Fibroblast of the aortic adventitia (primary cell): ENCODE results near the gene RHBDL1. TPM values are rescaled to one million over a fixed set of nuclear protein-coding genes. Genes with fewer than 3 reads are reported as not detected.

Source experiments
- DNase-seq: peaks from one replicate; pipeline ENCODE4 v3.0.0-alpha.2; 2010; ENCODE audit warnings: low read depth
- H3K4me3 ChIP-seq: 2 replicates; pipeline ENCODE4 v1.5.1; 2011; ENCODE audit warnings: low read depth, mild to moderate bottlenecking, control low read depth, low read length, moderate library complexity
- CTCF ChIP-seq: IDR thresholded peaks from 2 replicates; pipeline ENCODE4 v1.5.1; 2011; ENCODE audit warnings: mild to moderate bottlenecking, low read length, control low read depth, inconsistent platforms; ENCODE audit not compliant: insufficient read depth
- total RNA-seq: library from RNA; depleted of rRNA; stranded (reverse); fragments of >200 nt; gene quantifications from 2 replicates; pipeline ENCODE4 v1.2.3, GENCODE V29; 2012; ENCODE audit warnings: low replicate concordance

Gene RHBDL1
- total RNA-seq = 1.6 and 3.2 TPM in 2 replicates

DNA sequence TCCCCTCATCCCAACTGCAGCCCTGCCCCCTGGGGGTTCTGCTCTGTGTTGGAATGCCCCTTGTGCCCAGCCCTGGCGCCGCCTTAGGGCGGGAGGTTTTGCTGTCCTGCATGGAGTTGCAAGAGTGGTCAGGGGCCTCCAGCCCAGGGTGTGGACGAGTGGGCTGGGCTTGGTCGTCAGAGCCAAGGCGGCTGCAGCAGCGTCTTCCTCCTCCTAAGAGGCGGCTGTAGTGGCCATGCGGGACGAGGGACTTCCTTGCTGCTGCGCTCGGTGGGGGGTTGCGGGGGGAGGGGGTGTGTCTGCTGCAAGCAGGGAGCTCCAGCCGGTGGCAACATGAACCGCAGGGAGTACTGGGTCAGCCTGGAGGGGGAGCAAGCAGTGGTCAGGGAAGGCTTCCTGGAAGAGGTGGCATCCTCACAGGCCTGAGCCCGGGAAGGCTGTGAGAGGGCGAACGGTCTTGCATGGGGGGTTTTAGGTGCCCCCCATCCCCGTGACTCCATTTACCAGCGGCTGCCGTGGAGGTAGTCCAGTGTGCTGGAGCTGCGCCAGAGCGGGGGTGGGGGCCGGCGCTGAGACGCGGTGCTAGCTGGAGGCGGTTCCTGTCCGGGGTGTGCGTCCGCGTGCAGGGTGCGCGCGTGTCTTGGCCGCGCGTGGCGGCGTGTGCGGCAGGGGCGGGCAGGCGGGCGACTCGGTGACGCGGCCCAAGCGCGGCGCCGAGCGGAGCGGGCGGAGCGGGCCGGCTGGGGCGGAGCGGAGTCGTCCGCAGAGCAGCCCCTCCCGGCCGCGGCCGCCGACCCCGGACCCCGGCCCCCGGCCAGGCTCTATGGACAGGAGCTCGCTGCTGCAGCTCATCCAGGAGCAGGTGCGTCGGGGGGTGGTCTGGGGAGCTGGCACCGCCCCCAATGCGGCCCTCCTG, at the start of gene RHBDL1:
TSS of gene RHBDL1 (plus strand) at position 704 of the 916 bp plus-strand sequence. CDS start at position 824, 120 bp downstream.
- DNase-seq = peak; percentile 6
- TF ChIP-seq CTCF = no peak
- peak within 1 kb of the TSS; percentile 53 for H3K4me3 ChIP-seq

GRCh38 chr16:625977-626765, 49.3 kb upstream of the RHBDL1 start:
- DNase-seq = no peak
- TF ChIP-seq CTCF = no peak
- no peak overlapping the region for H3K4me3 ChIP-seq

DNA sequence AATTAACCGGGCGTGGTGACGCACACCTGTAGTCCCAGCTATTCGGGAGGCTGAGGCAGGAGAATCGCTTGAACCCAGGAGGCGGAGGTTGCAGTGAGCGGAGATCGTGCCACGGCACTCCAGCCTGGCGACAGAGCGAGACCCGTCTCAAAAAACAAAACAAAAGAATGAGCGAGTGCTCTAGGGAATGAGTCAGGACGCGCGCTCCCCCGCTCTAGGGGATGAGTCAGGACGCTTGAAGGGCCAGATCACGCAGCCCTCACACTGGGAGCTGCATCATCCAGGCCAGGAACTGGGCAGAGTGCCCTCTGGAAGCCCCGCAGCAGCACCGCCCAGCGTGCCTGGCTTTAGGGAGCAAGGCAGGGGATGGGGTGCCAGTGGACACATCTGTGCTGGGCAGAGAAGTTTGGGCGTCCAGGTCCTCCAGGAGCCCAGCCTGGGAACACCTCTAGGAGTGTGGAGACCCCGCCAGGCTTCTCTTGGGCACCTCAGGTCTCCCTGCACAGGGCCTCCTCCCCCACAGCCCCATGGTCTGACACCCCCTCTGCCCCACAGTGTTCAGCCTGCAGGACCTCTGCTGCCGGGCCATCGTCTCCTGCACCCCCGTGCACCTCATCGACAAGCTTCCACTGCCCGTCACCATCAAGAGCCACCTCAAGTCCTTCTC, 48.6 kb upstream of the RHBDL1 start:
- no peak overlapping the region for H3K4me3 ChIP-seq
- TF ChIP-seq CTCF = no peak

GRCh38 chr16:627454-628239, 47.8 kb upstream of the RHBDL1 start:
- peak; percentile 18 for DNase-seq
- TF ChIP-seq CTCF = no peak
- H3K4me3 ChIP-seq = no peak overlapping the region

More for the DNA sequence above, 48.6 kb upstream of the RHBDL1 start:
- DNase-seq = peak; percentile 96

DNA sequence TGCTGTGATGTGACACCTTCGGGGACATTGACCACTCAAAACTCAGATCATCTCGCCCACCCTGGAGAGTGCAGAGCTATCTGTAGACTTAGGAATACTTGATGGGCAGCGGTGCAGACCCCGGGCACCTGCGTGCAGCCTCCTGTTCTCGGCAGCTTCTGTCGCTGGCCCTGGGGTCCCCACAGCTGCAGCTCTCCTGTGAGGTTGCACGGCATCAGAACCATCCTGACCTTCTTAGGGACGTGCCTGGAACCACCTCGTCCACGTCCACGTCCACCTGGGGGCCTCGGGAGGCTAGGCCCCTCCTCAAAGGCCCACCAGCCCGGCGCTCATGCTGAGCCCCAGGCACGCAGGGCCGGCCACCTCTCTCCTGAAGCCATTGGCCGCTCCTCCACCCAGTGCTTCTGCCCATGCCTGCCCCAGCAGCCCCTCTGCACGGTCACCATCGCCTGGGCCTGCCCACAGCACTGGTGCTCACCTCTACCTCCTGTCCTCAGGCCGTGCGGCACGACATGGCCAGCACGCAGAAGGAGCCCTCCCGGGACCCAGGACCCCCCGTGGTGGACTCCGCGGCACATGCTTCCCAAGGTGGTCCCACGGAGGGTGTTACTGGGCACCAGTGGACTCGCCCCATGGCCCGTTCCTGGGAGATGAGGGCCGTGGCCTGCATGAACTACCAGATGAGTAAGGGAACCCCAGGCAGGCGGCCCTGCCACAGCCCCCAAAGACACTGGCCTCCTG, 47.0 kb upstream of the RHBDL1 start:
- TF ChIP-seq CTCF = no peak
- H3K4me3 ChIP-seq = no peak overlapping the region
- DNase-seq = no peak
